ENCODE measurements around the gene DYNLT1.
"Not testable (repeated sequence)": the region's sequence is repeated elsewhere in the genome, so short reads cannot be mapped to it uniquely, and the experiment has no call there.

DYNLT1 gene

GRCh38 chr6:158663625-158664165 is 19.2 kb upstream of the DYNLT1 start:
- DNase-seq (ENCODE audit: low read depth in 2 of 2, low spot score in 1 of 2): no peak

GRCh38 chr6:158662954-158663624 is 18.5 kb upstream of the DYNLT1 start:
- no peak for DNase-seq (ENCODE audit: low read depth in 2 of 2, low spot score in 1 of 2)

GRCh38 chr6:158662607-158662953 is 18.0 kb upstream of the DYNLT1 start:
- no peak for DNase-seq (ENCODE audit: low read depth in 2 of 2, low spot score in 1 of 2)

GRCh38 chr6:158661156-158661685 is 16.7 kb upstream of the DYNLT1 start:
- DNase-seq (ENCODE audit: low read depth in 2 of 2, low spot score in 1 of 2): no peak

GRCh38 chr6:158660333-158660754 is 15.8 kb upstream of the DYNLT1 start:
- DNase-seq (ENCODE audit: low read depth in 2 of 2, low spot score in 1 of 2): no peak

- DNase-seq (ENCODE audit: low read depth in 2 of 2, low spot score in 1 of 2): not testable (repeated sequence)
Observed at GRCh38 chr6:158656986-158657385, 12.4 kb upstream of the DYNLT1 start.

- DNase-seq (ENCODE audit: low read depth in 2 of 2, low spot score in 1 of 2): no peak
Observed at GRCh38 chr6:158655569-158656450, 11.3 kb upstream of the DYNLT1 start.

- no peak for DNase-seq (ENCODE audit: low read depth in 2 of 2, low spot score in 1 of 2)
Observed at GRCh38 chr6:158654960-158655489, 10.5 kb upstream of the DYNLT1 start.

- DNase-seq (ENCODE audit: low read depth in 2 of 2, low spot score in 1 of 2): no peak
Observed at GRCh38 chr6:158654498-158654897, 10.0 kb upstream of the DYNLT1 start.

GRCh38 chr6:158653577-158654354 is 9.2 kb upstream of the DYNLT1 start:
- peak; percentile 77 to 82 for DNase-seq (ENCODE audit: low read depth in 2 of 2, low spot score in 1 of 2)

- DNase-seq (ENCODE audit: low read depth in 2 of 2, low spot score in 1 of 2): not testable (repeated sequence)
Observed at GRCh38 chr6:158651981-158652737, 7.6 kb upstream of the DYNLT1 start.

GRCh38 chr6:158649289-158650143 is 5.0 kb upstream of the DYNLT1 start, which contains the start of gene SYTL3:
Gene SYTL3 (plus strand): TSS chr6:158650054. CDS start chr6:158663269, 13,215 bp downstream.
- DNase-seq (ENCODE audit: low read depth in 2 of 2, low spot score in 1 of 2): peak; percentile 35 to 50

GRCh38 chr6:158648682-158649131 is 4.2 kb upstream of the DYNLT1 start:
- DNase-seq (ENCODE audit: low read depth in 2 of 2, low spot score in 1 of 2): no peak

GRCh38 chr6:158647501-158647900 is 3.0 kb upstream of the DYNLT1 start:
- no peak for DNase-seq (ENCODE audit: low read depth in 2 of 2, low spot score in 1 of 2)

- DNase-seq (ENCODE audit: low read depth in 2 of 2, low spot score in 1 of 2): no peak
Observed at GRCh38 chr6:158646023-158646910, 1.7 kb upstream of the DYNLT1 start.

- no peak for DNase-seq (ENCODE audit: low read depth in 2 of 2, low spot score in 1 of 2)
Observed at GRCh38 chr6:158645064-158646022, 800 bp upstream of the DYNLT1 start.

- no peak for DNase-seq (ENCODE audit: low read depth in 2 of 2, low spot score in 1 of 2)
Observed at GRCh38 chr6:158643836-158644230, 710 bp downstream of the DYNLT1 start.
